Panc1 (cell line): ENCODE results near the gene SIGLEC11.
"Not testable (repeated sequence)": the region's sequence is repeated elsewhere in the genome, so short reads cannot be mapped to it uniquely, and the experiment has no call there.

Experiments
- CTCF ChIP-seq: fragments of 450-650 bp; IDR thresholded peaks from 2 replicates; pipeline ENCODE4 v1.5.1; 2017; ENCODE audit warnings: mild to moderate bottlenecking
- TCF7L2 ChIP-seq: IDR thresholded peaks from 2 replicates; pipeline ENCODE4 v1.6.1; 2011; ENCODE audit warnings: mild to moderate bottlenecking, low read depth, low read length, inconsistent platforms

GRCh38 chr19:49960980-49961379 lies at the start of gene SIGLEC11:
- not testable (repeated sequence) for TF ChIP-seq CTCF, TCF7L2
